ENCODE data around the gene ZNF277.

ZNF277 gene

DNA sequence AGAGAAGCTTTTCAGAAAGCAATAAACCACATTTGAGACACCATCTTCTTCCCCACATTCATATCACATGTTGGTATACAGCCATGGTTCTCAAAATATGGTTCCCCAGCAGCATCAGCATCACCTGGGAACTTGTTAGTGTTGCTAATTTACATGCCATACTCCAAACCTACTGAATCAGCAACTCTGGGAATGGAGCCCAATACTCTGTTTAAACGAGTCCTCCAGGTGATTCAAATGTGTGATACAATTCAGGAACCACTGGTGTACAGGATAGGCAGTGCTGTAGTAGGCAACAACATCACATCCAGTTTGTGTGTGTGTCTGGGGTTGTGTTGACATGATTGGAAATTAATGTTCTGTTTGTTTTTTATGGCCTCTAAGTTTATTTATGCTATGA is 47.7 kb downstream of the ZNF277 start:
- no peak for DNase-seq (ENCODE audit: low read depth in 2 of 2)

DNA sequence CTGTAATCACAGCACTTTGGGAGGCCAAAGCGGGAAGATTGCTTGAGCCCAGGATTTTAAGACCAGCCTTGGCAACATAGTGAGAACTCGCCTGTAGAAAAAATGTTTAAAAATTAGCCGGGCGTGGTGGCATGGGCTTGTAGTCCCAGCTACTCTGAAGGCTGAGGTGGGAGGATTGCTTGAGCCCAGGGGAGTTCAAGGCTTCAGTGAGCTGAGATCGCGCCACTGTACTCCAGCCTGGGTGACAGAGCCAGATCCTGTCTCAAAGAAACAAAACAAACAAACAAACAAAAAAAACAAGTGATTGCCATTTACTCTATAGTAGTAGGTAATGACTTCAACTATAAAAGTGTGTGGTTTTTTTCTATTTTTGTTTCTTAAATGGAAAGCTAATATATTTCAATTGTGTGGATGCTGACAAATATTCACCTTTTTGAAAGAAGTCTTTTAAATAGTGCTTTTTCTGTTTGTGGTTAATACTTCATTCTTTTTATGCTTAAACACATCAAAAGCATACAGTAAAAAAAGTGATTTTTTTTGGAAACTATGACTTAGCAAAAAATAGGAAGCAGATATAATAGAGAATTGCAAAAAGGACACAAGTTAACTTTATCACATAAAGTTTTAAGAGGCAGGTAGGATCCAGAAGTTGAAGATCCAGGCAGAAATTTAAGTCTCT is 48.4 kb downstream of the ZNF277 start:
- no peak for DNase-seq (ENCODE audit: low read depth in 2 of 2)

DNA sequence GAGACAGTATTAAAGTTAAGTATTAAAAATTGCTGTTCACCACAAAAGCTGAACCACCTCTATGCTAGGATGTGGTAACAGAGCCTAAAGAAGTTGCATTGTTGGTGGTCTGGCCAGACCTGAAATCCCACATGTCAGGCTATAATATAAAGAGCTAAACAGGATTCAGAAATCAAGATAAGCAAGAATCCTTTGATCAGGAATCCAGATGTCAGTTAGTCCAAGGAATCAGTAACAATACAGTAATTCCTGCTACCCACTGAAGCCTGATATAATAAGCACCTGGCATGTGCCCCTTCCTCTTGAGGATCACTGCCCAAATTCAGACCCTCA is 48.9 kb downstream of the ZNF277 start:
- DNase-seq (ENCODE audit: low read depth in 2 of 2) = no peak

DNA sequence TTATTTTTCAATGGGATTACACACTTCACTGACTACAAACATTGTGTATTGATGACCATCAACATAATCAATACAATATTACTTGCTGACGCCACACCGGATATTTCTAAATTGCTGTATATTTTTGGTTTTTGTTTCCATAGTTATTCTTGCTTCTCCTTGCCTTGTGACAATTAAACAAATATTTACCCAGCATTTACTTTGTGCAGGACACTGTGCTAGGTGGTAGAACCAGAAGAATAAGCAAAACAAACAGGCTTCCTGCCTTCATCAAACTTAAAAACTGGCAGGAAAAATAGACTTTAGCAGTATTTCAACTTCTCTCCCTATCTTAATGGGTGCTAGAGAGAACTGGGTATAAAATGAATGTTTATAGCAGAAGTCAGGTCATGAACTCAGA is 50.6 kb downstream of the ZNF277 start:
- no peak for DNase-seq (ENCODE audit: low read depth in 2 of 2)

DNA sequence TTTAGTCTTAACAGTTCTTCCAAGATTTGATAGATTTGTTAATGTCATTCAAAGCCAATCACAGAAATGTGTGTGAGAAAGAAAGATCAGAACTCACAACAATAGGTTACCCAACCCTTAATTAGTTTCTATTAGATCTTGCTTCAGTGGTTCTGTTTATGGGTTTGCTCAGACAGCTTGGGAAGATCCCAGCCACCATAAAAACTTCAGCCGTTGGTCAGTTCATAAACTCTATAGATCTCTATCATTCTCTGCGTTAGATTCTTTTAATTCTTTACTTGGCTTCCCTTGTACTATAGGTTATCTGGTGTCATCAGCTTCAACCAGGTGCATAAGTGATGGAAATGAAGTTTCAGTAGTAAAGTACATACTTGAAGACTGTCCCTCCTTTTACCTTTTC is 54.4 kb downstream of the ZNF277 start:
- no peak for DNase-seq (ENCODE audit: low read depth in 2 of 2)

DNA sequence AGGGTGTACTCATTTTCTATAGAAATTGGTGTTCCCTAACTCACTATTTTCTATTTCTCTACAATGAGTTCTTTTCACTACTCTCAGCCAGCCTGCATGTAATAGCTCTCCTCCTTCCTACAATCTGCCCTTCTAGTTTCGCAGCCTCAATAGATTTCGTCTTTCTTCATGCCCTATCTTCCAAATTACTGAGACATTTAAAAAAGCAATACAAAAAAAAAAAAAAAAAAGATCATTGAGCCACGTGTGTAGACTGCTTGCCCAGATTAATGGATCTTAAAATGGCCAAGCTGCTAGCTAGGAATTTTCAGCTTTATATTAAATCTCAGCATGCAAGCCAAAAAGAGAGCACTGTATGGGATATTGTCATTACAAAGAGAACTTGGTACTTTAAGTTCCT is 55.5 kb downstream of the ZNF277 start:
- DNase-seq (ENCODE audit: low read depth in 2 of 2) = no peak

DNA sequence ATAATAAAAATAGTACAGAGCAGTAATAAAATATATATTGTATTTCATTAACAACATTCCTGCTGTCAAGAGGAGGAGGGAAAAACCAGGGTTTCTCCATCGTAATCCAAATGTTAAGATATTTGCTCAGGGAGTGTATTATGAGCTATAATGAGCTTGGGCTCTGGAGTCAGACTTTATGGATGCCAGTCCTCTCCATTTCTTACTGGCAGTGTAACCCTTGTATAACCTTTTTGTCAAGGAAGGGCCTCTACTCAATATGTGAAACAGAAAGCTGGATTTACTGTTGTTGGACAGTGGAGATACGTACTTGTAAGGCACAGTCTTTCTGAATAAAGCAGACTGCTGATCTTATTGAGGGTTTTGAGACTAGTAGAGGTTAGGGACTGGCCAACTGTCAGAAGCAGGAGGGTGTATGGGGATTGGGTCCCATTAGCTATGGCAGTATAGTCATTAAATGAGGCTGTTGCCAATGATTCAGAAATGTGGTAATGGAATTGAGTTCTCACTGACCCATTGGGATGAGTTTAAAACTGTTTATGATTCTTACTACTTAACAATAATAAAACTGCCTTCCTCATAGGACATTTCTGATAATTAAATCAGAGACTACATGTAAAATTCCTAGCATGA is 56.5 kb downstream of the ZNF277 start:
- no peak for DNase-seq (ENCODE audit: low read depth in 2 of 2)

DNA sequence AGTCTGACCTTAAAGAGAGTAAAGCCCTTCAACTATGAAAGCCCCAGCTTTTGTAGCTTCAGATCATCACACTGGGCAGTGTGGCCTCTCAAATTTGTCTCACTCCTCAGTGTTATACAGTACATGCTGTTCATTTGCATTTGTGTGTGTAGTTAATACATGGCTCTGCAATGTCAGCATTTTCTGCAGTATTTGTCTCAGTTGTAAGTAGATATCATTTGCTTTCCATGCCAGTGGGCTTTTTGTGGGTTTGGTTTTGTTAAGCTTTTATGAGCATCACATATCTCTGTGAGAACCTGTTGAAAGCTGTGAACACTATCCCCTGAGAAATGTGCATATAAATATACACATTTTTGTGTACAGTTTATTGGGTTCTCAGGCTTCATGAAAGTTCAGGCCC is 57.0 kb downstream of the ZNF277 start:
- no peak for DNase-seq (ENCODE audit: low read depth in 2 of 2)

DNA sequence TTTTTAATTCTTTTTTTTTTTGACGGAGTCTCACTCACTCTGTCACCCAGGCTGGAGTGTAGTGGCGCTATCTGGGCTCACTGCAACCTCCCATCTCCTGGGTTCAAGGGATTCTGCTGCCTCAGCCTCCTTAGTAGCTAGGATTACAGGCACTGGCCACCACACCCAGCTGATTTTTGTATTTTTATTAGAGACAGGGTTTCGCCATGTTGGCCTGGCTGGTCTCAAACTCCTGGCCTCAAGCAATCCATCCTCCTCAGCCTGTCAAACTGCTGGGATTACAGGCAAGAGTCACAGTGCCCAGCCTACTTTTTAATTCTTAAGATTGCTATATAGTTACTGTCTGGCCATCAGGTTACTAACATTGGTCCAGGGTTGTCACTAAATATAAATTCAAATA is 59.6 kb downstream of the ZNF277 start:
- DNase-seq (ENCODE audit: low read depth in 2 of 2) = no peak

DNA sequence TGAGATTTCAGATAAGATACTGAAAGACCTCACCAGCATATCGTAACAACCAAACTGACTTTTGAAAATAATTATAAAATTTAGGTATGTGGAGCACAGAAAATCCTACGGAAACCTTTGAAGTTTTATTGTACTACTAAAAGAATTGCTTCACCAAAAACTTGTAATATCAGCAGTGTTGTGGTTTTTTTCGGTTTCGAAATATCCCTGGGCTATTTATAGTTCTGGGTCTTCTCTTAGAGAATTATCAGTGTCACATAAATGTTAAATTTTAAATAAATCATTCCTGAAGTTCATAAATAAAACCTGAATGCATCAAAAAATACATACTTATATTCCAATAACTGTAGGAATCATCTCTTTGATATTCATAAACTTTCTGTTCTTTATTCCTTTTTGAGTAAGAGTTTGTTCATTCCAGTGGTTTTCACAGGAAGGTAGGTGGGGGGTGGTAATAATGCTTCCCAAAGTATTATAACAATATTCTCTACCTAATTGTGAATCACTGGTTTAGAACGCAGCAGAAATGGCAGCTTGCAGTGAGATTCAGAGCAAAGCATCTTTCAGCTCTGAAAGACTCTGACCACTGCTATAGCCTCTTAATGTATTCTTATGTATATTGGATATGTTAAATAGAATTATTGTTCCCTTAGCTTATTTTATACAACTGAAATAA is 60.2 kb downstream of the ZNF277 start:
- no peak for DNase-seq (ENCODE audit: low read depth in 2 of 2)

DNA sequence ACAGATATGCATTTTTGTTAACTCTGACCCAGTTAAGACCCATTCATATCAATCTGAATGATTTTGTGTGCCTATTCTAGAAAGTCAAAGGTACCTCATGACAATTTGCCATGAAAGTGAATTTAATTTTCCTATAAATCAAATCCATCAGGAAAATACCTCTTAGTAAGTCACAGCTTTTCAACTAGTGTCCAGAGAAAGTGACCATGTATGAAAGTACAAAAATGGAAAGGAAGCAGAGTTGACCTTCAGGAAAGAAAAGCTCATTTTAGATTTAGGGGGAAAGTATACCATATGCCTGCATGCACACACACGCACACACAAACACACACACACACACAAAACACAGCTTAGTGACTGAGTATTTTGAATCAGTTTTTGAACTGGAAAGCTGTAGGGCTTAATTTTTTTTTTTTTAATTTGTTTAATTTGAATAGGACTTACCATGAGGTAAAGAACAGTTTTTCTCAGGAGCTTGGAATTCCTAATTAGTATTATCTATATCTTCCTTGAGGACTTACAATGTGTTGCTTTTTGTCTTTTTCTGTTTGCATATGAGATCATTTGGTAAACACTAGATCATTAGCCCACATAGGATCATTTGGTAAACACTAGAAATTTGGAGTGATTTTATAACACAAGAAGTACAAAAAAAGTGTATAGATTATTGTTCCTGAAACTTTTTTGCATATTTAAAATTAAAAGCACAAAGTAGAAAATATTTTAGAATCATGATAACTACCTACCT is 61.6 kb downstream of the ZNF277 start:
- no peak for DNase-seq (ENCODE audit: low read depth in 2 of 2)

DNA sequence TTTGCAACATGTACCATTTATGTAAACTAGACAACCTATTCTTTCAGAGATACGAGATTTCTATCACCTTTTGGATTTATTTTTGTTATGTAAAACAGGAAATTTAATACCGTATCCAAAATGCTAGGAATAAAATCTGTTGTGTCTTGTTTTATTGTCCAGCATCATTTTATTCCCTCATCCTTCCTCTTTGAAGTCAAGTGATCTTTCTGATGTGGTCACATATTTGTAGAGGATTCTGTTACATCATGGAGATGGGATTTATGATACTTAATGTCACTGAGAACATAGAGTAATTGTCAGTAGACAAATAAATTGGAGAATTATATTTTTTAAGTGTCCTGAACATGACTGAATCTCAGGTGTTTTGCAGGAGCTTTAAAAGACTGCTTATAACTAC is 64.7 kb downstream of the ZNF277 start:
- DNase-seq (ENCODE audit: low read depth in 2 of 2) = no peak

DNA sequence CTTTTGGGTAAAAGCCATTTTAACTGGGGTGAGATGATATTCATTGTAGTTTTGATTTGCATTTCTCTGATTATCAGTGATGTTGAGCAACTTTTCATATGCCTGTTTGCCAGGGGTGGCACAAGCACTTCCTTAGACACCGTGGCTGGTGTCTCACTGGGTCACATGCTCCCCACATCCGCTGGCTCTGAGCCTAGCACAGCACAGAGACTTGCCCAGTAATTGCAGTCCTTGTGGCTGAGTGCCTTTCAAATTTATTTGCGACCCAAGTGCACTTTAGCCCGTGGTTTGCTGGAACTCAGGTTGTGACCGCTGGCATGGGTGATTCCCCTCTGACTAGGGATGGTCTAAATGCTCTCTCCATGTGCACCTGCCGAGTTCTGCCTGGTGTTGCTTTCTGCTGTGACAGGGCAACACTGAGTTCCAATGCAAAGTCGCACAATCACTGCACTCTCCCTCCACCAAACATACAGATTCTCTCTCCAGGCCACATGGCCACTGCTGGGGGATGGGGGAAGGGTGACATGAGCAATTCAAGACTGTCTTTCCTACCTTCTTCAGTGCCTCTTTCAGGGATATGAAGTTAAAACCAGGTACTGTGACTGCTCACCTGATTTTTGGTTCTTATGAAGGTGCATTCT is 66.5 kb downstream of the ZNF277 start:
- no peak for DNase-seq (ENCODE audit: low read depth in 2 of 2)

DNA sequence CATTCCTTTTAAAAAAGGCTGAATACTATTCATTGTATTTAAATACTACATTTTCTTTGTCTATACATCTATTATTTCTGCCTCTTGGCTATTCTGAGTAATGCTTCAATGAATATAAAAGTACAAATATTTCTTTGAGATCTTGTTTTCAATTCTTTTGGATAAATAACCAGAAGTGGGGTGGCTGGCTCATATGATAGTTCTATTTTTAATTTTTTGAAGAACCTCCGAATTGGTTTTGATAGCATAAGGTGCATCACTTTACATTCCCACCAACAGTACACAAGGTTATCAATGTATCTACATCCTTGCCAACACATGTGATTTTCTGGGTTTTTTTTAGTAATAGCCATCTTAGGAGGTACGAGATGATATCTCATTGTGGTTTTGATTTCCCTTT is 72.5 kb downstream of the ZNF277 start:
- DNase-seq (ENCODE audit: low read depth in 2 of 2) = no peak

DNA sequence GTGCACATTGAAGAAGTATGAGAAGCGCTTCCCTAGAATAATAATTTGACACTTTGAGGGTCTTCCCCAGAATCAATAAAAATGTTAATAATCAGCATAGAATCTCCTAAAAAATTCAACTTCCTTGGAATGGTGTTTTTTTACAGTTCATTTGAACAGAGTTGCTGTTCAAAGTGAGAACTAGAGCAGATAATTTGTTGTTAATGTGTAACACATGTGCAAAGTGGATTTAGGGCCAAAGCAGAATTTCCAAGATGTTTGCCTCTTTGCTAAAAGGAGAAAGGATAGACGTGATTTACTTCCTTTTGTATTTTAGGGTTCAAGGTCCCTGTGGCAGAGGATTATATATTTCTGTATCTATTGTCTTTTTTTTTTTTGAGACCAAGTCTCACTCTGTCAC is 73.8 kb downstream of the ZNF277 start:
- no peak for DNase-seq (ENCODE audit: low read depth in 2 of 2)

DNA sequence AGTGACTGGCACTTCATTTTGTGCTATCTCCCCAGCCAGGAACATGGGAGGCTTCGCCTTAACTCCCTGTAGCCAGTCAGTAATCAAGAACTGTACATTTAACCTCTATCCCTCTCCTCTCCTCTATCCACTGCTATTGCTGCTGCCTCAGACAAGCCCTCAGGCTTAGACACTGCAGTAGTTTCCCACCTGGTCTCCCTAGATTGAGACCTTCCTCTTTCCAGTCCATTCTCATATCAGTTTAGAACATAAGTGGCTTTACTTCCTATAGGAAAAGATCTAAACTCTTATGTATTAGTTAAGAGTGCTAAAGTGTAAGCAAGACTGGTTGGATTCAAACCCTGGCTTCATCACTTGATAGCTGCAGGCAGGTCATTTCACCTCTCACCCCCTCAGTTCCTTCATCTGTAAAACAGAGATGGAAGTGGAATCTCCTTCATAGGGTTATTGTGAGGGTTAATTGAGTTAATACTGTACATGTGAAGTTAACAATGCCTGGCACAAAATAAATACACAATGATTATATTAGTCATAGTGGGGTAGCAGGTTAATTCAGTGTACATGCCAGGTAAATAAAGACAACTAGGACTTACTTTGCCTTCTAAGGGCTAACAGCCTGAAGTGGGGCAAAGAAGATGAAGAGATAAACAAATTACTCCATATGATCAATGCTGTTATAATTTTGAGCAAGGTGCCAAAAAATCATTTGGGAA is 76.1 kb downstream of the ZNF277 start:
- DNase-seq (ENCODE audit: low read depth in 2 of 2) = no peak

DNA sequence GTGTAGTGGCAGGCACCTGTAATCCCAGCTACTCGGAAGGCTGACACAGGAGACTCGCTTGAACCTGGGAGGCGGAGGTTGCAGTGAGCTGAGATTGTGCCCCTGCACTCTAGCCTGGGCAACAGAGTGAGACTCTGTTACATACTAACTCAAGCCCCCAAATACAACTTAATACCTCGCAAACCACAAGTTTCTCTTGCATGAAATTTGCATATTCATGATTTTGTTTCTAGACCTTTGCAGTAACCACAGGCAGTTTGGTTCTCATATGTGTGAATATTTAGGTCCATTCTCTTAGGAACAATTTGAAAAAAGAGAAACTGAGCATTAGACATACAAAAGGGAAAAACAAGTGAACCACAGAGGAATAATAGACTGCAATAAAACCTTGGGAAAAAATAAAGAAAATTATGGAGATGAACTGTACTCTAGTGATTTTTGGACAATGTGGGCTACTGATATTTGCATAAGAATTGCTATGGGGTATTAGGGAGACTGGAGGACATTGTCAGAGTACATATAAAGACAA is 77.0 kb downstream of the ZNF277 start:
- no peak for DNase-seq (ENCODE audit: low read depth in 2 of 2)

DNA sequence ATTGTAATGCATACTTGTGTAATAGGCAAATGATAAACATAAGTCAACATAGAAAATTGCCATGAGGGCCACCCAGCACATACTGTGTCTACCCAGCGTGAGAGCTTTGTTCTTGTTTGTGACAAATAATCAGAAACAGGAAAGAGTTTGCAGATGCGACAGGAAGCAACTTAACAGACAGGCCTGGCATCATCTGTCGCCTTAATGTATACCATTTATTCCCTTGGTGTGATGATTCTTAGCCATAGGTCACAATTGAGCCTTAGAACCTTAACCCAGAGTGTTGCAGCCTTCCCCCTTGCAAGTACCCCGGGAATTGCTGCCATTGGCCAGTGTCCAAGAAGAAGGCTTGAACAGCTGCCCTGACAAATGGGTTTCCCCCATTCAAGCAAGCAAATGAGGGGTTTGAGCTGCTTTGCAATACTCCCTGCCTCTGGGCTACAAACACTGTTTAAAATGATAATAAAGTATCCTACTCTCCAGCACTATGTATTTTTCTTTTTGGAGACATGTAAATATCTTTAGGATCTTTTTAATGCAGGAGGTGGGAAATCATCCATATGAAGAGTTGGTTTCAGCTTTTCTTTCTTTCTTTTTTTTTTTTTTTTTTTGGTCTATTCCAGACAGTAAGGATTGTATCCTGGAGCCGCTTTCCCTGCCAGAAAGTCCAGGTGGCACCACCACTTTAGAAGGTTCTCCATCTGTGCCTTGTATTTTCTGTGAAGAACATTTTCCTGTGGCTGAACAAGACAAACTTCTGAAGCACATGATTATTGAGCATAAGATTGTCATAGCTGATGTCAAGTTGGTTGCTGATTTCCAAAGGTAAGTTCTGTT is 80.0 kb downstream of the ZNF277 start:
- DNase-seq (ENCODE audit: low read depth in 2 of 2) = no peak

DNA sequence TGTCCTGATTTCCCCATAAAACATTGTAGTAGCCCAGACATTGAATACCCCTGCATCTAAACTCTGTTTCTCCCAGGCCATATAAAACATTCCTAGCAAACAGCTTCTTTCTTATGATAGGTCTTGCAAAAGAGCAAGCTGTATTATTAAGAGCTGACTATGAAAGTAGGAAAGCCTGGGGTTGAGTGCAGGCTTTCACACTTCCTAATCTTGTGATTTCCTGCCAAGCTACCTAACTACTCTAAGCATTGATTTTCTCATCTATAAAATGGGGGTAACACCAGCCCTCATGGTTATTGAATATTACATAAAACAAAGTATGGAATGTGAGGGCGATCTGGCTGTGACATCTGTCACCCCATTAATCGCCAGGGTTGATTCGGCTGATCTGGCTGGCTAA is 81.8 kb downstream of the ZNF277 start:
- DNase-seq (ENCODE audit: low read depth in 2 of 2) = no peak

DNA sequence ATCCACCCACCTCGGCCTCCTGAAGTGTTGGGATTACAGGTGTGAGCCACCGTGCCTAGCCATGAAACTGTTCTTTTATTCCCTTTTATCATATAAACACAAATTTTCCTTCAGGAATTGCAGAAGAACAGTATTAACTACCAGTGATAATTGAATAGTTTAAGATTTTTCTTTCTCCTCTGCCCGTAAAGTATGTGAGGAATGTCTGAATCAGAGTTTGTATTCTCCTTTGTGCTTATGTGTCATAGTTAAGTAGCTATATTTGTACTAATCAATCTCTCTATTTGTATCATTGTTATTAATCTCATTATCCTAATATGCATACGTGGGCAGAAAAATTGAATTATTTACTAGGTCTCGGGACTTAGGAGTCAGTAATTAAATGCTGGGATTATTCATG is 83.6 kb downstream of the ZNF277 start:
- no peak for DNase-seq (ENCODE audit: low read depth in 2 of 2)

DNA sequence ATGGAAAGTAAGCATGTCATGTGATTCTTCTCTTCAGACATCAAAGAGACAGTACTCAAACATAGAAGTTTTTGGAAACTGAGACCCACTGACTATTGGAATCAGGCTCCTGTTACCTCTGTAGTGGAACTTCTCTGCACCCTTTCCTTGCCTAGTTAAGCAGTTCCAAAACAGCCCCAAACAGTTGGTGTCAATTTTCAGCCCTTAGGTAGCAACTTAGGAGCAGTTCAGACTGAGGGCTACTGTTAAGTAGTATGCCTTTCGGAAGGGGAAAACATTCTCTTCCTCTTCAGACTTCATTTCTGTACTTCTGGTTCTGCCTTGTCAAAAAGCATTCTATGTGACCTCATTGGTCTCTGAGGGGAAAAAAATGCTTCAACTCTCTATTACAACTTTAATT is 85.7 kb downstream of the ZNF277 start:
- DNase-seq (ENCODE audit: low read depth in 2 of 2) = no peak

All from activated CD8-positive, alpha-beta memory T cell treated with anti-CD3 and anti-CD28 coated beads for 4 hours (primary cell).